ENCODE measurements around the gene CDKN2C.

GRCh38 chr1:51009381-51009780, 39.3 kb downstream of the CDKN2C start:
- TF ChIP-seq CTCF (IDR thresholded peaks at IDR 0.05 in 4 of 5, conservative IDR thresholded peaks at IDR 0.05 in 1 of 5): no peak
- TF ChIP-seq POLR2A (IDR thresholded peaks at IDR 0.05): no peak
